Measurements from ENCODE around the gene LPO. TPM values are rescaled to one million over a fixed set of nuclear protein-coding genes. Genes with fewer than 3 reads are reported as not detected.
A peak's percentile ranks its signal among the peaks of the same experiment; 100 is the strongest.

The LPO gene
- total RNA-seq, 1 donor from 2014 or later: not detected

- intact Hi-C loops (cut with DNase I): no loop called here
- no peak for DNase-seq (ENCODE audit: missing footprints)
- ATAC-seq: no peak
Measured at GRCh38 chr17:58271216-58271931, 33.0 kb downstream of the LPO start.

- ATAC-seq (no peak), DNase-seq (ENCODE audit: missing footprints) (no peak)
- intact Hi-C loops (cut with DNase I): no loop called here
Measured at GRCh38 chr17:58272367-58273280, 34.2 kb downstream of the LPO start.

DNA sequence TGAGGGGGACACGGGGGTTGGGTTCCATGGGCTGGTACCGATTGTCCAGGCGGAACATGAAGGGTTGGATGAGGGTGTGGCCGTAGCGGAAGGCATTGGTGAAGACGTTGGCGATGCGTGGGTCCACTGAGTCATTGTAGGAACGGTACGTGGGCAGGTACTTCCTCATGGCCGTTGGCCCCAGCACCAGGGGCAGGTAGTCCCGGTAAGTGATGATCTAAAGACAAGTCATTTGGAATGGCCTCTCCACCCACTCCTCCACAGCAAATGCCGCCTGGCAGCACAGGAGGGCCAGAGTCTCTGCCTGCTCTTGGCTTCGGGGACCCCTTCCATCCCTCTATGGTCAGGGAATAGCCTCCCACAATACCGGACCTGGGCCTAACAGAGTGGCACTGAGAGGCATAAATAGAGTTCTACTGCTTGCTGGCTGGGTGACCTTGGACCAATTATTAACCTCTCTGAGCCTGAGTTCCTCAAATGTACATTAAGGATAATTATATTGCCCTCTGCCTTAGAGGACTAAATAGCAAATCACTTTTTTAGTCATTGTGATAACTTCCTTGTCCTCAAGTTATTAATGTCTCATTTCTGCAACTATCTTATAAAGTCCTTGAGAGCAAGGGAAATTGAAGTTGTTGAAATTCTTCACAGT, 35.2 kb downstream of the LPO start:
- DNase-seq (ENCODE audit: missing footprints) (no peak), ATAC-seq (no peak)
- intact Hi-C loops (cut with DNase I): no loop called here

- no peak for ATAC-seq
- DNase-seq (ENCODE audit: missing footprints): no peak
- intact Hi-C loops (cut with DNase I): no loop called here
Measured at GRCh38 chr17:58275417-58275816, 37.0 kb downstream of the LPO start.

GRCh38 chr17:58276423-58276822, 38.0 kb downstream of the LPO start:
- DNase-seq (ENCODE audit: missing footprints): no peak
- intact Hi-C loops (cut with DNase I): no loop called here

DNA sequence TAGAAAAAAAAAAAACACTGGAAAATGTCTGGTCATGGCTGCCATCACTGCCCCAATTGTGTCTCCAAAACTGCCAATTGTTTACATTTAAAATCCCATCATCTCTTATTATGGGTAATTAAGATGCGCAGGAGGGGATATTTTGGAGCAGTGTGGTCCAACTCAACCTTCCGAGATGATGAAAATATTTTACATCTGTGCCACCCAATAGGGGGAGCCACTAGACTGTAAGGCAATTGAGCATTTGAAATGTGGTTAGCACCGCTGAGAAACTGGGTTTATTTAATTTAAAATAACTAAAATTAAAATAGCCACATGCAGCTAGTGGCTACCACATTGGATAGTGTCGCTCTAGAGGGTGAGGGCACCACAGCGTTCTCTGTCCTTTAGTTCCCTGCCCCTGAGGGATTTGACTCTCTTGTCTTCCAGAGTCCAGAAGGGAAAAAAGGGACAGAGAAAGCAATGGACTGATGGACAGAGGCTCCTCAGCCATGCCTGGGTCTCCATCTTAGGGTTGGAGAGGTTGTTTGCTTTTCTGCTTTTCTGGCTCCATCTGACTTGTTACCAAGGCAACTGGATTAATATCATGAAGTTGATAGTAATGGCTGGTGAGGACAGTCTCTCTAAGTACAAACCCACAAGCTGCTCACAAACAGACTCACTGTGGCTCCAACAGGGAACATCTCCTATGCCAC, 38.9 kb downstream of the LPO start:
- intact Hi-C loops (cut with DNase I): no loop called here

More at GRCh38 chr17:58276423-58276822, 38.0 kb downstream of the LPO start:
- ATAC-seq: no peak

DNA sequence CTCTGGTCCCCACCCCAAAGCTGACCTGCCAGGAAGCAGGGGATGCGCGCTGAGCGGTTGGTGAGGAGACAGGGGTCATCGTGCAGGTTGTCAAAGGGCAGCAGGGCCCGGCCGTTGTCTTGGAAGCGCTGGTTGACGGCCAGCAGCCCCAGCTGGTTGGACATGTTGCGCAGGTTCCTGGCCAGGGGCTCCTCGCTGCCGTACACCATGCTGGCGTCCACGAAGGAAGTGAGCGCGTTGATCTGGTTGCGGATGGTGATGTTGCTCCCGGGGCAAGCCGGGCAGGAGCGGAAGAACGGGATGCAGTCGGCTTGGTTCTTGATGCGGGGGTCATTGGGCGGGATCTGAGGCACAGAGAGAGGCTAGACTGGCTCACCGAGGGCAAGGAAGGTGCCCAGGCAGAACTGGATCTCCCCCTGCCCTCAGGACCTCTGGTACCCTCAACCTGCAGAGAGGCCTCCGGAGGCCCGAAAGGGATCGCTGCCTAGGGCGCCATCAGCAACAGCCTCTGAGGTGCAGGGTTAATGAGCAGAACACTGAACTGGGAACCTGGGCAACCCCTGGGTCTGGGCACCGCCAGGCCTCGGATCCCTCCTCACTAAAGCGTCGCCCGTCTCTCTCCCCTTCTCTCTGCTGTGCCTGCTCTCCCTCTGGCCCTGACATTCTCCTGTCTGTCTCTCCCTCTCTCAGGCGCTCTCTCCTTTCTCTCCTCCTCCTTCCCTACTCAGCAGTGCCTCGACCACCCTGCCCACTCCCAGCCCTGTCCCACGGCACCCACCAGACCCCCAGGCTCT, 39.6 kb downstream of the LPO start:
- no peak for ATAC-seq

More for the DNA sequence above, 38.9 kb downstream of the LPO start:
- ATAC-seq (no peak), DNase-seq (ENCODE audit: missing footprints) (no peak)

DNA sequence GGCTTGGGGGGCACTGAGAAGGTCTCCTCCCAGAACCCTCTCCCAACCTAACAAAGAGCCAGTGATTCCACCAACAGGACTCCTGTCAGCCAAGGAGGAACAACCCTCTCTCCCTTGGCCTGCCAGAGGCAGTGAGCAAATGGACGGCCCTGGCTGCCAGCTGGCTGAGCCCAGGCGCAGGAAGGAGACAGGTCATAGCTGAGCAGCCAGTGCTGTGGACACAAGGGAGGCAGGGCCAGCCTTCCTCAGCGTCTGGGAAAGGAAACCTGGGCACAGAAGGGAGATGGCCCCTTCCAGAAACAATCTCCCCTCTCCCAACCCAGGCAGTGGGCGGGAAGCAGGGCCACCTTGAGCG, 40.3 kb downstream of the LPO start:
- intact Hi-C loops (cut with DNase I): no loop called here
- DNase-seq (ENCODE audit: missing footprints): peak; percentile 74
- peak; percentile 86 for ATAC-seq

More for the DNA sequence above, 39.6 kb downstream of the LPO start:
- intact Hi-C loops (cut with DNase I): no loop called here
- peak; percentile 76 for DNase-seq (ENCODE audit: missing footprints)

DNA sequence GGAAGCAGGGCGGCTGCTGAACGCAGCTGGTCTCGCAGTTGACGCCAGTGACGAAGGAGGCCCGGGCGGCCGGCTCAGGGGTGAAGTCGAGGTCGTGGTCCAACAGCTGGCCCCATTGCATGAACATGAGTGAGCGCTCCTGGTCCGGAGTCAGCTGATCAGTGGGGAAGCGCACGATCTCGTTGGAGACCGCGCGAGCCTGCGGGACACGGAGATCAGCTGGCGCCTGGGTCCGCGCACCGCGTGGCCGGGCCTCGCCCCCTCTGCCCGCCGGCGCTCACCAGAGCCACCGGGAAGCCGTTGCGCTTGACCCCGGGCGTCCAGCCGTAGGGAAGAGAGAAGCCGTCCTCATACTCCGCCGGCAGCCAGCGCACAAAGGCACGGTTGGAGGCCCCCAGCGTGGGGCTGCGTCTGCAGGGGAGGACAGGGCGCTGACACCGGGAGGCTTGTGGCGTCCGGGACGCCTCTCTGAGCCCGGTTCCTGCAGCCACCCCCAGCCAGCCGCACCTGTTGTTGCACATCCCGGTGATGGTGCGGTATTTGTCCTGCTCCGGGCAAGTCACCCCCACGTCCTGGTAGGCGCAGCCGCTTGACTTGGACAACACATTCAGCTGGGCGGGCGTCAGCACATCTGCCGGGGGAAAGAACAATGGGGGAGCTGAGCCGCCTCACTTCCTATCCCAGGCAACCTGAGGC, 40.8 kb downstream of the LPO start:
- intact Hi-C loops (cut with DNase I): no loop called here
- peak; percentile 87 for DNase-seq (ENCODE audit: missing footprints)
- peak; percentile 85 for ATAC-seq

DNA sequence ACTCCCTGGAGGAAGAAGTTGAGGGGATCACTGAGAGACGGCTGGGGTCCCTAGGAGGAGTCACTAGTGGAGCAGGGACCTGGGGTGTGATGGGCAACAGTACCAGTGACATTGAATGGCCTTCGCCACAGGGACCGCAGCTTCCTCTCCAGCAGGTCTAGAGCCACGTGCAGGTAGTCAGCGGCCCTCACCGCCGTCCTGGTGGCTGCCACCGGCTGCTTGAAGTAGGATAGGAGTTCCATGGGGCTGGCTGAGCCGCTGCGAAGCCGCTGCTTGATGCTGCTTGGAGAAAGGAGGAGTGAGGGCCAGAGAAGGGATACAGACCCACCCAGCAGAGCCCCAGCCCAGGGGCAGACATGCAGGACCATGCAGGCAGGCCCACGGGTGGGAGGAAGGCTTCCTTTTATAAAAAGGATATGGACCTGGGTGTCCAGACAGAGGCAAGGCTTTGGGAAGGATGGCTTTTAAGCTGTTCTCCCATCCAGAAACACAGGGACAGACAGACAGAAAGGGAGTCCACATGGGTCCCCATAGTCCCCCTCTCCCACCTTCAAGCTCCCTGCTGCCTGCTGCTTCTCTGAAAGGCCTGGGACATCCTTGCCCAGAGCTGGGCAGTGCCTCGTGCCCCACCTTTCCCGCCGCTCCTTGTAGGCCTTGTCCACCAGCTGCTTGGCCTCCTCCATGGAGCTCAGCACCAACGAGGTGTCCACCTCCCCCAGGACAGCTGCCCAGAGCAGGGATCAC, 41.5 kb downstream of the LPO start:
- intact Hi-C loops (cut with DNase I): no loop called here
- ATAC-seq (no peak), DNase-seq (ENCODE audit: missing footprints) (no peak)

GRCh38 chr17:58280480-58281217, 42.3 kb downstream of the LPO start, which contains the start of gene MPO:
TSS of gene MPO (minus strand) at chr17:58280935. CDS start at chr17:58280758, 177 bp downstream.
- ATAC-seq (no peak), DNase-seq (ENCODE audit: missing footprints) (no peak)
- intact Hi-C loops (cut with DNase I): no loop called here

DNA sequence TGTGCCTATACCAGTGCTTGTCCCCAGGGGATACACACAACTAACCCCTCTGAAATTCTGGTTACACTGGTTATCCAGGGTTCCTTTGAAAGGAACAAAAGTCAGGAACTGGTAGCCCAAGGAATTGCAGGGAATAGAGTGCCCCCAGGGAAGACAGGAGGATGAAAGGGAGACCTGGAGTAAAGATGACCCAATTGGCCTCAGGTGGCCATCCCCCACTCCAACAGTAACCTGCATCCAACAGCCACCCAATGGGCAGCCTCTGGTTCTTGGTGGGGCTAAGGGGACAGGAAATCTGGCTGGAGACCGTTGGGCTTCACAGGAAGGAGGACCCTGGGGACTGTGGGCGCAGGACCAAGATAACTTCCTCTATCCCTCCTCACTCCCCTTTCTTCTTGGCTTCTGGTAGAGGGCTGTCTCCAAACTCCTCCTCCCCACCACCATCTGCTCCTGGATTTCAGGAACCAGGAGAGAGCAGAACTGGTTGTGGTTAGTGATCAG, 43.2 kb downstream of the LPO start:
- intact Hi-C loops (cut with DNase I): no loop called here
- ATAC-seq (no peak), DNase-seq (ENCODE audit: missing footprints) (no peak)

DNA sequence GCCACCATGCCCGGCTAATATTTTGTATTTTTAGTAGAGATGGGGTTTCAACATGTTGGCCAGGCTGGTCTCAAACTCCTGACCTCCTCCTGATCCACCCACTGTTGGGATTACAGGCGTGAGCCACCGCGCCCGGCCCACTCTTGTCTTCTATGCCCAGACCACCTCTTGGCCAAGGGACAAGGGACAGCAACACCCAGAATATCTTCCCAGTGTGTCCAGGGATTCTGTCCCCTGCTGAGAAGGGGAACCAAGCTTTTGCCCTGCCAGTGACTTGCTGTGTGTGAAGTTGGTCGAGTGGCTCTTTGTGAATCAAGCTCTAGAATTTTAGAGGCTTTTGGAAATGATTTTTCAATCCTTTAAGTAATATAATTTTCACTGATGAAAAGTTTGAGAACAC, 44.1 kb downstream of the LPO start:
- no peak for DNase-seq (ENCODE audit: missing footprints)
- no peak for ATAC-seq
- intact Hi-C loops (cut with DNase I): no loop called here

DNA sequence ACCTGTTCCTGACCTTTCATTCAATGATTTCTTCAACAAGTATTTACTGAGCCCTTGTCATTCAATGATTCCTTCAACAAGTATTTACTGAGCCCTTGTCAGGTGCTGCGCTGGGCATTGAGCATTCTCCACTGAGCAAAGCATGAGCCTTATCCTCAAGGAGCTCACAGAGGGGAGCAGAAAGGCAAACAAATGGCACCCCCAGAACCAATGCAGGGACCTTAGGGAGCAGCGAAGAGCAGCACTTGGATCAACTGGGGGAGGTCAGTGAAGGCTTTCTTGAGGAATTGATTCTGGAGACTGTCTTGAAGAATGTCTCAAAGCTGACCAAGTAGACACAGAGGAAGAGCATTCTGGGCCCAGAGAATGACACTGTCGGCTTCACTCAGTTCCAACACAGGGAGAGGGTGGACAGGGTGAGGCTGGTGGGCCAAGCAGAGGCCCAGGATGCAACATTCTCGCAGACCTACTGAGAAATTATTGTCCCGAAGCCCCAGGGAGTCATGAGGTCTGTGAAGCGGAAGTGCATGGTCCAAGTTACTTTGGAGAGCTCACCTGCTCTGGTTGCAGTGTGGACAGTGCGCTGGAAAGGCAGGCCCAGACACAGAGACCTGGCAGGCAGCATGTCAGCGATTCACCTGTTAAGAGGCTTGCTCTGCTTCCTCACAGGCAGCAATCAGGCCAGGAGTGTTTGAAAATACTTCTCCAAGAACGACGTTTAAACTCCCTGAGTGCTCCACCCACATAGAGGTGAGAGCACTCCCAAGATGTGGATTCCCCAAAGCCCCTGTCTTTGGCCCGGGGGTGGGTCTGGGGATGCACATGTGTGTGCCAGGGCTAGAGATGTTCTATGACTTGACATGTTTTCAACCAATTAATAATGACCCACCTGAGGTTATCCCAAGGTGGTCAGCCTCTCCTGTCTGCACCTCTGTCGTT, 45.6 kb downstream of the LPO start:
- DNase-seq (ENCODE audit: missing footprints): no peak
- intact Hi-C loops (cut with DNase I): no loop called here
- no peak for ATAC-seq
